Measurements from ENCODE around the gene PRKG1. TPM values are rescaled to one million over a fixed set of nuclear protein-coding genes. Genes with fewer than 3 reads are reported as not detected.
"Not testable (repeated sequence)": the region's sequence is repeated elsewhere in the genome, so short reads cannot be mapped to it uniquely, and the experiment has no call there.

PRKG1 gene
- total RNA-seq, 4 donors from 2014 or later, result 24.5 to 46.1 (median 37.1) TPM

DNA sequence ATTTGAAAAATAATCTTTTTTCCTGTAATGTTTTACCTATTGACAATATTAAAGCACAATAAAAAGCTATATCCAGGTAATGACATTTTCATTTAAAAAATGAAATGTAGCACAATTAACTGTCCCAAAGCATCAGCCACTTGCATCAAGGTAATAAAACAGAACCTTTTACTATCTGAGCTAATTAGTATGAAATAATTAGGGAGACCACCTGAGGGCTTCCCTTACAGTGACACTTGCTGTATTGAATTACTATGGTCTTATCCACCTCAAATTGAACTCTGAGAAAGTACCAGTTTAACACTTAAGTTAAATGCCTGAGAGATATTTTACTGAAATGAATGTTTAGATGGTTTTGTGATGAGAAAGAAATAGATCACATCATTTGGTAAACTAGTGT, 1120.4 kb downstream of the PRKG1 start:
- Histone ChIP-seq H3K4me3 (no peak overlapping the region), H3K9me3 (no peaks in the 10 kb centered on the region), H3K4me1 (no peaks in the 10 kb centered on the region), H3K36me3 (no peaks in the 10 kb centered on the region), H3K27me3 (no peaks in the 10 kb centered on the region), H3K27ac (replicated peaks in 1 of 4) (no peak overlapping the region)
- TF ChIP-seq POLR2A (IDR thresholded peaks at IDR 0.05; ENCODE audit: low read depth) (no peak), EP300 (IDR thresholded peaks at IDR 0.05) (no peak), CTCF (IDR thresholded peaks at IDR 0.05) (no peak), POLR2AphosphoS5 (IDR thresholded peaks at IDR 0.05) (no peak)
- intact Hi-C loops (cut with DNase I), result no loop called here
- no peak for DNase-seq (ENCODE audit: extremely low spot score)

- Histone ChIP-seq H3K4me1 (no peaks in the 10 kb centered on the region), H3K27ac (replicated peaks in 1 of 4) (no peak overlapping the region), H3K36me3 (no peaks in the 10 kb centered on the region), H3K4me3 (no peak overlapping the region), H3K9me3 (no peaks in the 10 kb centered on the region), H3K27me3 (no peaks in the 10 kb centered on the region)
- no peak for DNase-seq (ENCODE audit: extremely low spot score)
- intact Hi-C loops (cut with DNase I), result no loop called here
- TF ChIP-seq POLR2AphosphoS5 (IDR thresholded peaks at IDR 0.05) (no peak), CTCF (IDR thresholded peaks at IDR 0.05) (no peak), EP300 (IDR thresholded peaks at IDR 0.05) (no peak), POLR2A (IDR thresholded peaks at IDR 0.05; ENCODE audit: low read depth) (no peak)
- WGBS, result 50% methylated on average over 3 of the region's 3 CpGs
These were observed 1122.8 kb downstream of the PRKG1 start for GRCh38 chr10:52197098-52197497.

- DNase-seq (ENCODE audit: extremely low spot score), result no peak
- intact Hi-C loops (cut with DNase I), result no loop called here
- Histone ChIP-seq H3K27me3 (no peaks in the 10 kb centered on the region), H3K27ac (replicated peaks in 1 of 4) (no peak overlapping the region), H3K9me3 (no peaks in the 10 kb centered on the region), H3K36me3 (no peaks in the 10 kb centered on the region), H3K4me1 (no peaks in the 10 kb centered on the region), H3K4me3 (no peak overlapping the region)
- no peak for TF ChIP-seq CTCF (IDR thresholded peaks at IDR 0.05)
- TF ChIP-seq POLR2A (IDR thresholded peaks at IDR 0.05; ENCODE audit: low read depth), result no peak
- no peak for TF ChIP-seq EP300 (IDR thresholded peaks at IDR 0.05)
- no peak for TF ChIP-seq POLR2AphosphoS5 (IDR thresholded peaks at IDR 0.05)
- WGBS, result 61% methylated on average over 3 of the region's 3 CpGs
These were observed 1124.3 kb downstream of the PRKG1 start for GRCh38 chr10:52198540-52198939.

DNA sequence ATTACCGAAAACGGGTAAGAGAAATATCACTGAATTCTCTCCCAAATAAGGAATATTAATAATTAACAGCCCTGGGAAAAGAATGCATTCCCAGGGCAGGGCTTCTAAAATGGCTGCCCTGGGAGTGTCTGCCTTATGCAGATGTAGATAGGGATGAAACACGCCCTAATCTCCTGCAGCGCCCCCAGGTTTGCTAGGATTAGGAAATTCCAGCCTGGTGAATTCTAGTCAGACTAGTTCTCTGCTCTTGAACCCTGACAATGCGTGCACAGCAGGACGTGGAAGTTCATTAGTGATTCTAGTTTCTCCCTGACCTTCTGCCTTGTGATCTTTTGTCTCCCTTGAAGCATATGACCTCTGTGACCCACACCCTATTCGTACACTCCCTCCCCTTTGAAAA, 1130.6 kb downstream of the PRKG1 start:
- H3K4me1 ChIP-seq; H3K9me3 ChIP-seq; H3K36me3 ChIP-seq; H3K27ac ChIP-seq (replicated peaks in 1 of 4); H3K27me3 ChIP-seq; DNase-seq (ENCODE audit: extremely low spot score); intact Hi-C loops (cut with DNase I); H3K4me3 ChIP-seq: not testable (repeated sequence)
- WGBS, result 88% methylated on average over 7 of the region's 7 CpGs

- WGBS, result 88% methylated on average over 2 of the region's 2 CpGs
- Histone ChIP-seq H3K36me3 (no peaks in the 10 kb centered on the region), H3K4me1 (peaks cover 0 to 2% (median 0%) of the 10 kb centered on the region in 4 donors), H3K4me3 (no peak overlapping the region), H3K27ac (replicated peaks in 1 of 4) (no peak overlapping the region), H3K27me3 (no peaks in the 10 kb centered on the region), H3K9me3 (no peaks in the 10 kb centered on the region)
- intact Hi-C loops (cut with DNase I), result no loop called here
- DNase-seq (ENCODE audit: extremely low spot score), result no peak
- TF ChIP-seq POLR2A (IDR thresholded peaks at IDR 0.05; ENCODE audit: low read depth) (no peak), CTCF (IDR thresholded peaks at IDR 0.05) (no peak), POLR2AphosphoS5 (IDR thresholded peaks at IDR 0.05) (no peak), EP300 (IDR thresholded peaks at IDR 0.05) (no peak)
These were observed 1134.1 kb downstream of the PRKG1 start for GRCh38 chr10:52208365-52208764.

Data from esophagus muscularis mucosa (tissue), 4 donors.